Measurements from ENCODE around the gene TUNAR. TPM values are rescaled to one million over a fixed set of nuclear protein-coding genes. Genes with fewer than 3 reads are reported as not detected.

Gene TUNAR
- total and polyA plus RNA-seq, 2 experiments from 2014 or later = 23.1 to 56.2 TPM

- Histone ChIP-seq H3K36me3 (ENCODE audit: insufficient read depth) (no peaks in the 10 kb centered on the region), H3K4me2 (no peak overlapping the region), H3F3A (replicated peaks; ENCODE audit: low read depth) (no peaks in the 10 kb centered on the region), H3K4me1 (ENCODE audit: insufficient read depth) (peaks cover 12% of the 10 kb centered on the region; the same call in 1 of the 2 replicates), H3K79me2 (replicated peaks; ENCODE audit: insufficient read depth) (no peaks in the 10 kb centered on the region), H3K27ac (ENCODE audit: low read depth) (no peak overlapping the region), H3K9me2 (ENCODE audit: insufficient read depth) (peaks cover 8% of the 10 kb centered on the region), H3K4me3 (no peak overlapping the region), H4K20me1 (replicated peaks; ENCODE audit: insufficient read depth) (no peaks in the 10 kb centered on the region), H2AFZ (no peak overlapping the region), H3K27me3 (ENCODE audit: insufficient read depth) (no peaks in the 10 kb centered on the region)
- no peak overlapping the region for H3K4me3 Mint-ChIP-seq
- H3K4me1 Mint-ChIP-seq = peaks cover 21% of the 10 kb centered on the region
- H3K27me3 Mint-ChIP-seq (ENCODE audit: insufficient read depth, low read depth, poor library complexity) = peaks cover 4% of the 10 kb centered on the region
- H3K27ac Mint-ChIP-seq = no peak overlapping the region
- H3K9me3 Mint-ChIP-seq = peaks cover 12% of the 10 kb centered on the region
- DNase-seq (ENCODE audit: low spot score) (no peak), ATAC-seq (no peak)
- H3K36me3 Mint-ChIP-seq (ENCODE audit: low read depth) = no peaks in the 10 kb centered on the region
- TF ChIP-seq CTCF (conservative IDR thresholded peaks at IDR 0.05; ENCODE audit: low read depth in 2 of 2) (no peak), EZH2 (IDR thresholded peaks at IDR 0.05; ENCODE audit: low read depth, unreplicated experiment) (no peak), CREB1 (CRISPR knock-in tag; IDR thresholded peaks at IDR 0.05; ENCODE audit: low read depth) (no peak), ZNF114 (CRISPR knock-in tag; IDR thresholded peaks at IDR 0.05) (no peak), STAT1 (IDR thresholded peaks at IDR 0.05; ENCODE audit: unreplicated experiment) (no peak), ZNF331 (CRISPR knock-in tag; IDR thresholded peaks at IDR 0.05; ENCODE audit: low read depth) (no peak)
- TF ChIP-seq, protein P1, sequence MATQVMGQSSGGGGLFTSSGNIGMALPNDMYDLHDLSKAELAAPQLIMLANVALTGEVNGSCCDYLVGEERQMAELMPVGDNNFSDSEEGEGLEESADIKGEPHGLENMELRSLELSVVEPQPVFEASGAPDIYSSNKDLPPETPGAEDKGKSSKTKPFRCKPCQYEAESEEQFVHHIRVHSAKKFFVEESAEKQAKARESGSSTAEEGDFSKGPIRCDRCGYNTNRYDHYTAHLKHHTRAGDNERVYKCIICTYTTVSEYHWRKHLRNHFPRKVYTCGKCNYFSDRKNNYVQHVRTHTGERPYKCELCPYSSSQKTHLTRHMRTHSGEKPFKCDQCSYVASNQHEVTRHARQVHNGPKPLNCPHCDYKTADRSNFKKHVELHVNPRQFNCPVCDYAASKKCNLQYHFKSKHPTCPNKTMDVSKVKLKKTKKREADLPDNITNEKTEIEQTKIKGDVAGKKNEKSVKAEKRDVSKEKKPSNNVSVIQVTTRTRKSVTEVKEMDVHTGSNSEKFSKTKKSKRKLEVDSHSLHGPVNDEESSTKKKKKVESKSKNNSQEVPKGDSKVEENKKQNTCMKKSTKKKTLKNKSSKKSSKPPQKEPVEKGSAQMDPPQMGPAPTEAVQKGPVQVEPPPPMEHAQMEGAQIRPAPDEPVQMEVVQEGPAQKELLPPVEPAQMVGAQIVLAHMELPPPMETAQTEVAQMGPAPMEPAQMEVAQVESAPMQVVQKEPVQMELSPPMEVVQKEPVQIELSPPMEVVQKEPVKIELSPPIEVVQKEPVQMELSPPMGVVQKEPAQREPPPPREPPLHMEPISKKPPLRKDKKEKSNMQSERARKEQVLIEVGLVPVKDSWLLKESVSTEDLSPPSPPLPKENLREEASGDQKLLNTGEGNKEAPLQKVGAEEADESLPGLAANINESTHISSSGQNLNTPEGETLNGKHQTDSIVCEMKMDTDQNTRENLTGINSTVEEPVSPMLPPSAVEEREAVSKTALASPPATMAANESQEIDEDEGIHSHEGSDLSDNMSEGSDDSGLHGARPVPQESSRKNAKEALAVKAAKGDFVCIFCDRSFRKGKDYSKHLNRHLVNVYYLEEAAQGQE (IDR thresholded peaks at IDR 0.05; ENCODE audit: unreplicated experiment) = no peak
These were observed 45.6 kb upstream of the TUNAR start for GRCh38 chr14:95831041-95831440.

DNA sequence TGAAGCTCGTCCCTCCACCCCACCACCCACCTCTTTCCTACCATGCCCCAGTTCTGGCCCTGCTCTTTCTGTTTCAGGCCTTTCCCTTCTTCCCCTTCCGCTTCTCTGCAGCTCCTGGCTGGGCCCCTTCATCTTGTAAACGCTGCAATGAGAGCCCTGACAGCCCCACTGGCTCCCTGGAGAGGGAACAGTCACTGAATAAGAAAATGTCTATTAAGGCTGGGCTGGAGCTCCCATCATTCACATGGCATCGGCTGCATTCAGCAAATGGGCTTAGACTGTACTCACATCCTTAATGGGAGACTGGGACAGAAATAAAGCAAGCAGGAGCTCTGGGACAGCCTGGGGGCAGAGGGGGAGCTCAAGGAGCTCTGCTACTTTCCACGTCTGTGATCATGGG is 45.2 kb upstream of the TUNAR start:
- H2AFZ ChIP-seq = peak overlapping the region; percentile 94
- Mint-ChIP-seq H3K4me3 (no peak overlapping the region), H3K36me3 (ENCODE audit: low read depth) (no peaks in the 10 kb centered on the region), H3K9me3 (peaks cover 12% of the 10 kb centered on the region), H3K27ac (no peak overlapping the region; the same call in 1 of the 2 replicates), H3K4me1 (peaks cover 21% of the 10 kb centered on the region), H3K27me3 (ENCODE audit: insufficient read depth, low read depth, poor library complexity) (peaks cover 4% of the 10 kb centered on the region)
- no peaks in the 10 kb centered on the region for H4K20me1 ChIP-seq (replicated peaks; ENCODE audit: insufficient read depth)
- H3K9me2 ChIP-seq (ENCODE audit: insufficient read depth) = peaks cover 9% of the 10 kb centered on the region
- no peaks in the 10 kb centered on the region for H3K27me3 ChIP-seq (ENCODE audit: insufficient read depth)
- no peak overlapping the region for H3K4me2 ChIP-seq
- DNase-seq (ENCODE audit: low spot score) = no peak
- no peaks in the 10 kb centered on the region for H3K36me3 ChIP-seq (ENCODE audit: insufficient read depth)
- no peak overlapping the region for H3K27ac ChIP-seq (ENCODE audit: low read depth)
- no peak overlapping the region for H3K4me3 ChIP-seq
- no peaks in the 10 kb centered on the region for H3K79me2 ChIP-seq (replicated peaks; ENCODE audit: insufficient read depth)
- no peaks in the 10 kb centered on the region for H3F3A ChIP-seq (replicated peaks; ENCODE audit: low read depth)
- ATAC-seq = no peak
- peaks cover 12% of the 10 kb centered on the region; the same call in 1 of the 2 replicates for H3K4me1 ChIP-seq (ENCODE audit: insufficient read depth)
- TF ChIP-seq CREB1 (CRISPR knock-in tag; IDR thresholded peaks at IDR 0.05; ENCODE audit: low read depth) = no peak
- TF ChIP-seq, protein P2, sequence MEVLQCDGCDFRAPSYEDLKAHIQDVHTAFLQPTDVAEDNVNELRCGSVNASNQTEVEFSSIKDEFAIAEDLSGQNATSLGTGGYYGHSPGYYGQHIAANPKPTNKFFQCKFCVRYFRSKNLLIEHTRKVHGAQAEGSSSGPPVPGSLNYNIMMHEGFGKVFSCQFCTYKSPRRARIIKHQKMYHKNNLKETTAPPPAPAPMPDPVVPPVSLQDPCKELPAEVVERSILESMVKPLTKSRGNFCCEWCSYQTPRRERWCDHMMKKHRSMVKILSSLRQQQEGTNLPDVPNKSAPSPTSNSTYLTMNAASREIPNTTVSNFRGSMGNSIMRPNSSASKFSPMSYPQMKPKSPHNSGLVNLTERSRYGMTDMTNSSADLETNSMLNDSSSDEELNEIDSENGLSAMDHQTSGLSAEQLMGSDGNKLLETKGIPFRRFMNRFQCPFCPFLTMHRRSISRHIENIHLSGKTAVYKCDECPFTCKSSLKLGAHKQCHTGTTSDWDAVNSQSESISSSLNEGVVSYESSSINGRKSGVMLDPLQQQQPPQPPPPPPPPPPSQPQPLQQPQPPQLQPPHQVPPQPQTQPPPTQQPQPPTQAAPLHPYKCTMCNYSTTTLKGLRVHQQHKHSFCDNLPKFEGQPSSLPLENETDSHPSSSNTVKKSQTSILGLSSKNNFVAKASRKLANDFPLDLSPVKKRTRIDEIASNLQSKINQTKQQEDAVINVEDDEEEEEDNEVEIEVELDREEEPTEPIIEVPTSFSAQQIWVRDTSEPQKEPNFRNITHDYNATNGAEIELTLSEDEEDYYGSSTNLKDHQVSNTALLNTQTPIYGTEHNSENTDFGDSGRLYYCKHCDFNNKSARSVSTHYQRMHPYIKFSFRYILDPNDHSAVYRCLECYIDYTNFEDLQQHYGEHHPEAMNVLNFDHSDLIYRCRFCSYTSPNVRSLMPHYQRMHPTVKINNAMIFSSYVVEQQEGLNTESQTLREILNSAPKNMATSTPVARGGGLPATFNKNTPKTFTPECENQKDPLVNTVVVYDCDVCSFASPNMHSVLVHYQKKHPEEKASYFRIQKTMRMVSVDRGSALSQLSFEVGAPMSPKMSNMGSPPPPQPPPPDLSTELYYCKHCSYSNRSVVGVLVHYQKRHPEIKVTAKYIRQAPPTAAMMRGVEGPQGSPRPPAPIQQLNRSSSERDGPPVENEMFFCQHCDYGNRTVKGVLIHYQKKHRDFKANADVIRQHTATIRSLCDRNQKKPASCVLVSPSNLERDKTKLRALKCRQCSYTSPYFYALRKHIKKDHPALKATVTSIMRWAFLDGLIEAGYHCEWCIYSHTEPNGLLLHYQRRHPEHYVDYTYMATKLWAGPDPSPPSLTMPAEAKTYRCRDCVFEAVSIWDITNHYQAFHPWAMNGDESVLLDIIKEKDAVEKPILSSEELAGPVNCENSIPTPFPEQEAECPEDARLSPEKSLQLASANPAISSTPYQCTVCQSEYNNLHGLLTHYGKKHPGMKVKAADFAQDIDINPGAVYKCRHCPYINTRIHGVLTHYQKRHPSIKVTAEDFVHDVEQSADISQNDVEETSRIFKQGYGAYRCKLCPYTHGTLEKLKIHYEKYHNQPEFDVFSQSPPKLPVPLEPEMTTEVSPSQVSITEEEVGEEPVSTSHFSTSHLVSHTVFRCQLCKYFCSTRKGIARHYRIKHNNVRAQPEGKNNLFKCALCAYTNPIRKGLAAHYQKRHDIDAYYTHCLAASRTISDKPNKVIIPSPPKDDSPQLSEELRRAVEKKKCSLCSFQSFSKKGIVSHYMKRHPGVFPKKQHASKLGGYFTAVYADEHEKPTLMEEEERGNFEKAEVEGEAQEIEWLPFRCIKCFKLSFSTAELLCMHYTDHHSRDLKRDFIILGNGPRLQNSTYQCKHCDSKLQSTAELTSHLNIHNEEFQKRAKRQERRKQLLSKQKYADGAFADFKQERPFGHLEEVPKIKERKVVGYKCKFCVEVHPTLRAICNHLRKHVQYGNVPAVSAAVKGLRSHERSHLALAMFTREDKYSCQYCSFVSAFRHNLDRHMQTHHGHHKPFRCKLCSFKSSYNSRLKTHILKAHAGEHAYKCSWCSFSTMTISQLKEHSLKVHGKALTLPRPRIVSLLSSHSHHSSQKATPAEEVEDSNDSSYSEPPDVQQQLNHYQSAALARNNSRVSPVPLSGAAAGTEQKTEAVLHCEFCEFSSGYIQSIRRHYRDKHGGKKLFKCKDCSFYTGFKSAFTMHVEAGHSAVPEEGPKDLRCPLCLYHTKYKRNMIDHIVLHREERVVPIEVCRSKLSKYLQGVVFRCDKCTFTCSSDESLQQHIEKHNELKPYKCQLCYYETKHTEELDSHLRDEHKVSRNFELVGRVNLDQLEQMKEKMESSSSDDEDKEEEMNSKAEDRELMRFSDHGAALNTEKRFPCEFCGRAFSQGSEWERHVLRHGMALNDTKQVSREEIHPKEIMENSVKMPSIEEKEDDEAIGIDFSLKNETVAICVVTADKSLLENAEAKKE (CRISPR knock-in tag; IDR thresholded peaks at IDR 0.05) = no peak
